ENCODE results near the gene MVB12B.

MVB12B gene

DNA sequence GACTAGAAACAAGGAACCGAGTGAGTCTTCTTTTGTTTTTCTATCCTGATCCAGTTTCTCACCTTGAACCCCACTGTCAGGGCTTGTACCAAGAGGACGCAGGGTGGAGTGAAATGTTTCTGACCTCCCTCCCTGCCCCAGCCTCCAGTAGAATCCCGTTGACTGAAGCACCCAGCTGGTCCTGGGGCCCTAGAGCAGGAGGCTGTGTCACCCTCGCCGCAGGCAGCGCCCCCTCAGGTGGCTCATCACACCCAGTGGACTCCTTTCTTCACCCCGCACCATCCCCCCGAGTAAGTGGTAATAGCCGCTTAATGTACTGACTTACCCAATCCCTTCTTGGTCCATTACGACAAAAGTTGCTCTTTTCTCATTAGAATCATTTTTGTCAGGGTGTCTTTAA is 53.8 kb downstream of the MVB12B start:
- FAIRE-seq = no peak

GRCh38 chr9:126381195-126381594 is 54.6 kb downstream of the MVB12B start:
- DNase-seq (ENCODE audit: insufficient read length, low spot score) = no peak

More for the DNA sequence above, 53.8 kb downstream of the MVB12B start:
- no peak for DNase-seq (ENCODE audit: insufficient read length, low spot score)

DNA sequence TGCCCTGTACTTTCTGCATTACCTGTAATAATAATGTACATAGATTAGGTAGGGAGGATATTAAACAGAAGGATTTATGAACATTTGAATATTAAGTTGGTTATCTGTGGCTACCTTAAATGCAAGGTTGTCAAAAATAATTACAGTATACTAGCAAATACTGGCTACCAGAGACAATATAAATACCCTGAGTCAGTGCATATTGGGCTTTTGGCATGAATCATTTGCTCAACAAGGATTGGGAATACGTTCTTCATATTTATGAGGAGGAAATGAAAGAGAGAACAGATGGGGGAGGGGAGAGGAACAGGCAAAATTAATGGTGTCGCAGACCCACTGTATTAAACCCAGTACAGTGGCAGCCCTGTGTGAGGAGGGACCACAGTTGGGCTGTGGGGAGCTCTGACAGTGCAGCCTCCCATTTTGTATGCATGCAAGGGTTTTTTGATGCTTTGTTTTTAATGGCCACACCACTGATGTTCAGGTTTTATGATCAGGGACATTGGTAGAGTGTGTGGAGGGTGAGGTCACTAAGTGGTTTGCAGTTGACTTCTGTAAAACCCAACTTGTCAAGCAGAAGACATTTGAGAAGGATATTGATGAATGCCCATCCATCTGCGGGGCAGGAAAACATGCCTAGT is 56.9 kb downstream of the MVB12B start:
- no peak for FAIRE-seq

More at GRCh38 chr9:126381195-126381594, 54.6 kb downstream of the MVB12B start:
- no peak for FAIRE-seq

DNA sequence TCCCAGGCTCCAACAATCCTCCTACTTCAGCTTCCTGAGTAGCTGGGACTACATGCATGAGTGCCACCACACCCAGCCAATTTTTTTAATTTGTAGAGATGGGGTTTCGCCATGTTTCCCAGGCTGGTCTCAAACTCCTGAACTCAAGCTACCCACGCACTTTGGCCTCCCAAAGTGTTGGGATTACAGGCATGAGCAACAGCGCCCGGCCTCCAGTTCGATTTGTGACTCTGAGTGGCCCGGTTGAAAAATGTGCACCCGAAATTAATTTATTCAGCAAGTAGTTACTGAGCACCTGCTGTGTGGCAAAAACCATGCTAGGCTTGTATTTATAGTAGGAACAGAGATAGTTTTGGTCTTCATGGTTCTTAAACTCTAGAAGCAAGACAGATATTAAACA is 58.3 kb downstream of the MVB12B start:
- DNase-seq (ENCODE audit: insufficient read length, low spot score) (no peak), FAIRE-seq (no peak)

More for the DNA sequence above, 56.9 kb downstream of the MVB12B start:
- no peak for DNase-seq (ENCODE audit: insufficient read length, low spot score)

GRCh38 chr9:126386088-126386487 is 59.5 kb downstream of the MVB12B start:
- DNase-seq (ENCODE audit: insufficient read length, low spot score) (no peak), FAIRE-seq (no peak)

- no peak for DNase-seq (ENCODE audit: insufficient read length, low spot score)
- no peak for FAIRE-seq
Measured at GRCh38 chr9:126386776-126387175, 60.1 kb downstream of the MVB12B start.

DNA sequence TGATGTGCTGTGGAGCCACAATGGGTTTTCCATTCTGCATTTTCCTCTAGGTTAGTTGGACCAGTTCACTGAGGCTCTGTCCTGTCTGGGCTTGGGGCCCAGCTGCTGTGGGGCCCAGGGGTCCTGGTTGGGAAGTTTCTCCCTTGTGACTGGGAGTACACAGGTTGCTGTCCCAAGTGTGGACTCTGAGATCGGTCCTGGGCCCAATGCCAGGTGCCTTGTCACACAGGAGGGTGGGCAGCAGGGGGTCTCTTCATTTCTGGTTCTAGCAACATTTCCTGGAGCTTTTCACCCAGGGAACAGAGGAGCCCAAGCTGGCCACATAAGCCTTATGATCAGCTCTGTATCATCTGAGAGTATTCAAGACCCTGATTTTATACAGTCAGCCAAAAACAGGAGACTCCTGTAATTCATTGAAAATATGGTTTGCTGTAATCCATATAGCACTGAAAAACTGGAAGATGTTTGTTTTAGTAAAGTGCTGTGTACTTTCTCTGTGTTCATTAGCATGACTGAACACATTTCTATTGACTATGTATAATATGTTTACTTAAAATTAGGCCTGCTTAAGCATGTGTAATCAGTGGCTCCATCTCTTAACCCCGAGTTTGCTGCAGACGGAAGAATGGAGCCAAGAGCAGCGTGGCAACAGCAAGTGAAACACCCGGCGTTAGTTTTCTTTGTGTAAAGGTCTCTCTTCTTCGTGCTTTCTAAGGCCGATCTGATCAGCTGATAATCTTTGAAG is 62.5 kb downstream of the MVB12B start:
- DNase-seq (ENCODE audit: insufficient read length, low spot score) (no peak), FAIRE-seq (no peak)

GRCh38 chr9:126389992-126390391 is 63.4 kb downstream of the MVB12B start:
- FAIRE-seq = no peak

GRCh38 chr9:126390923-126391322 is 64.3 kb downstream of the MVB12B start:
- no peak for FAIRE-seq
- no peak for DNase-seq (ENCODE audit: insufficient read length, low spot score)

More at GRCh38 chr9:126389992-126390391, 63.4 kb downstream of the MVB12B start:
- no peak for DNase-seq (ENCODE audit: insufficient read length, low spot score)

DNA sequence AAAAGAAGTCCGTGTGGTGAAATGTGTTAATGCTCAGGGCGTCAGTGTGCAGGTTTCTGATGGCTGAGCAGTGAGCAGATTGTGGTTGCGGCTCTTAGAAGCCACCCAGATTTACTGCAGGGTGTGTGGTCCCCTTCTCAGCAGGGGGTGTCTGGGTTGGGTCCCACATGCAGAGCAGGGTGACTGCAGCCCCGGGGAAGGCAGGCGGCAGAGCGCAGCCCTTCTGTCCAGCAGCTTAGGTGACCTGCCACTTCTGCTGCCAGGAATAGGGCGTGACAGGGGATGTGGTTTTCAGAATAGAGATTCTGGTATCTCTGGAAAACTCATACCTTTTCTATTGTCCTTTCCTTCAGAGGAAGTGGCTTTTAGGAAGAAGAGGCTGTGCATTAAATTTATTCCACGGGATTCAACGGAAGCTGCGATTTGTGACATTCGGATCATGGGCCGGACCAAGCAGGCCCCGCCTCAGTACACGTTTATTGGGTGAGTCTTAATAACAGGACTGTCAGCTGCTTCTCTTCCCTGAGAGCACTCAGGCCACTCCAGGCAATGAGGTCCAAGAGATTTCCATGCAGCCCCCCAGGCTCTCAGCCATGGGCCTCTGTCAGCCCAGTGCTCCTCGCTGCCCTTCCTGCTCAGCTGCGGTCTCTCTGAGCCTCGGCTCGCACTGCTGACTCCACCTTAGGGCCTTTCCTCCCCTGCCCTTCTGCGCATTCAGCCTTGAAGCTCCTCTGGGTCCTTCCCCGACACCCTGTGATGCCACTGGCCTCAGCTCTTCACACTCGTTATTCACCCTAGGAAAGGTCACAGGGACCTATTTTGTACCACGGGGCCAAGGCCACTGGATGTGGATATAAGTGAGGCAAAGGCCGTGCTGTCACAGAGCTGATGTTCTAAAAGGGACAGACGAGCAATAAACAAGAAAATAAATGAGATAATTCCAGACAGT is 65.4 kb downstream of the MVB12B start:
- DNase-seq (ENCODE audit: insufficient read length, low spot score) = no peak

GRCh38 chr9:126392662-126393371 is 66.2 kb downstream of the MVB12B start:
- DNase-seq (ENCODE audit: insufficient read length, low spot score) = no peak
- FAIRE-seq = no peak

More for the DNA sequence above, 65.4 kb downstream of the MVB12B start:
- FAIRE-seq = no peak

GRCh38 chr9:126393876-126394275 is 67.2 kb downstream of the MVB12B start:
- FAIRE-seq (no peak), DNase-seq (ENCODE audit: insufficient read length, low spot score) (no peak)

DNA sequence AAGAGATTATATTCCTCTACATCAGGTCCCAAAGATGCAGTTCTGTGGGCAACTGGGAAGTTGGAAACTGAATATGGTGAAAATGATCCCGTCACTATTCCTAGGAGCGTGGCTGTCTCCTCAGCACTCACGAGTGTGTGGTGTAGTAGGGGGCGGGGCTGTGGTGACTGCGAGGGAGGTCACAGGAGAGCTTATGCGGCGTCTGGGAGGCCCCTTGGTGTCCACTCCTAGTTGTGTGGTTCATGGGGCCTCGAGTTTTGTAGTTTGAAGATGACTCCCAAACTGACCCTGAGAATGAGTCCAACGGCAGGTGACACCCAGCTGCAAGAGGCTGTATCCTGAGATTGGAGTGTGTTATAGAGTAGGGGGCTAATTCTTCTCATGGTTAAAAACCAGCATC is 68.2 kb downstream of the MVB12B start:
- DNase-seq (ENCODE audit: insufficient read length, low spot score) = no peak
- FAIRE-seq = no peak

DNA sequence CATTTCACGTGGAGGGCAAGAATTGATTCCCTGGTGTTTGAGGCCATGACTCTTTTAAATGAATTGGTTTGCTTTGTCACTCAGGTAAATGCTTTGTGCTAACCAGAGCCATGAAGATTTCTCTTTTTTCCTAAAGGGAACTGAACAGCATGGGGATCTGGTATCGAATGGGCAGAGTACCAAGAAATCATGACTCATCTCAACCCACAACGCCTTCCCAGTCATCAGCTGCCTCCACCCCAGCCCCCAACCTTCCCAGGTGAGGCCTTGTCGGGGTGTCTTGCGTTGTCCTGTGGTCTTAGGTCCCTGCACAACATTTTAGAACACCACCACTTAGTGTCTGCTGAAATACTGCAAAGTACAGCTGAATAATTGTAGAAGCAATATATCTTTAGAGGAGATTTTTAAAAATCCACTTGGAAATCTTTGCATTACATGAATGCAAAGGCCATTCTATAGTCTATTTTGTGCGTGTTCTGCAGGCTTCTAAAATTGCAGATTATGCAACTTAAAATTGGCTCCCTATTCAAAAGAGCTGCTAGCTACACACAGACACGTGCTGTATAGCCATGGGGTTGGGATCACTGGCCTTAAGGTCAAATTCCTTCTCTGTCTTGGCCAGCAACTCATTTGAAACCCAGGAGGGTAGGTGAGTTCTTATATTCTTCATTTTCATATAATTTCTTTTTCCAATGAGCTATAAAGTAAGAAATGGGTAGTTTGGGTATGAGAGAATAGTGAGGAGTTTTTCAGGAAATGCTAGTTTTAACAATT is 69.0 kb downstream of the MVB12B start:
- DNase-seq (ENCODE audit: insufficient read length, low spot score) = no peak
- FAIRE-seq = no peak

- peak; percentile 86 for FAIRE-seq
Measured at GRCh38 chr9:126397056-126397455, 70.4 kb downstream of the MVB12B start.

DNA sequence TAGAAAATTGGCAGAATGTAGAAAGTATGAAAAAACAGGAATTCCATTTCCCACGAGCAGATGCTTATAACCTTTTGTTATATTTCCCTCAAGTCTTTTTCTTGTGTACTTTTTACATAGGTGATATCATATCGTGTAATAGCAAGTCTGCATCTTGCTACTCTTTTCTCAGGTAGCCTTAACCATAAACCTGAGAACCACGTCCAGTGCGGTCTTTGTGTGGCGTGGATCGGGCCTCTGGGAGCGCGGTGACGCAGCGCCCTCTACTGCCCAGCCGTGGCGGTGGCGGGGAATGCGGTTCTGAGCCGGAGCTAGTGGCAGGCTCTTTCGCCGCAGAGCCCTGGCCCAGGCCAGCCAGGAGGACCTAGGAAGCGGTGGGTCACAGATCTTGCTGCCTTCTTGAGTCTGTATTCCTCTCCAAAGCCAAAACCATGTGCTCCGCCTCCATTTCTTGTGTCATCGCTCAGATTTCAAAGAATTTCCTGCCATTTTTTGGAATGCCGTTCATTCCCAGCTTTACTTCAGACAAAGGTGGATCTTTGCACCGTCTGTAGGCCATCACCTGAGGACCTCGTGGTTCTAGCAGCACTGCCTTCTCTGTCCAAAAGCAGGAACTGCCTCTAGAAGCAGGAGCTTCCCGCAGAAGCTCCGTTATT is 71.9 kb downstream of the MVB12B start:
- peak; percentile 52 for DNase-seq (ENCODE audit: insufficient read length, low spot score)
- peak; percentile 75 for FAIRE-seq

More at GRCh38 chr9:126397056-126397455, 70.4 kb downstream of the MVB12B start:
- peak; percentile 44 for DNase-seq (ENCODE audit: insufficient read length, low spot score)

- FAIRE-seq (no peak), DNase-seq (ENCODE audit: insufficient read length, low spot score) (no peak)
Measured at GRCh38 chr9:126399251-126399650, 72.6 kb downstream of the MVB12B start.

DNA sequence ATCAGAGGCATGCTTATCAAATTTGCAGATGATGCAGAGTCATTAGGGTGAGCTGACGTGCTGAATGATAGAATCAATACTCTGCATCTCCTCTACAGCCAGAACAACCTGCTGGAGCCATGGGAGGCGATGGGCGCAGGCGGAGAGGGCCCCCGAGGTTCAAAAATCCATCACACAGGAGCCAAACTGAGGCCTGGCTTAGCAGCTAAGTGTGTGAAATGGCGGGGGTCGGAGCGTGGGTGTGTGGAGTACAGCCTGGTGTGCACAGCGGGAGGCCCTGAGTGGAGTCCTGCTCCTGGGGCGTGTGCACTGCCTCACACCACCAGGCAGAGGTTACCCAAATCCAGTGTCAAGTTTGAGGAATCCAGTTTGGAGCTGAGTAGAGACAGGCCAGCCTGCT is 73.2 kb downstream of the MVB12B start:
- FAIRE-seq = no peak
- no peak for DNase-seq (ENCODE audit: insufficient read length, low spot score)

DNA sequence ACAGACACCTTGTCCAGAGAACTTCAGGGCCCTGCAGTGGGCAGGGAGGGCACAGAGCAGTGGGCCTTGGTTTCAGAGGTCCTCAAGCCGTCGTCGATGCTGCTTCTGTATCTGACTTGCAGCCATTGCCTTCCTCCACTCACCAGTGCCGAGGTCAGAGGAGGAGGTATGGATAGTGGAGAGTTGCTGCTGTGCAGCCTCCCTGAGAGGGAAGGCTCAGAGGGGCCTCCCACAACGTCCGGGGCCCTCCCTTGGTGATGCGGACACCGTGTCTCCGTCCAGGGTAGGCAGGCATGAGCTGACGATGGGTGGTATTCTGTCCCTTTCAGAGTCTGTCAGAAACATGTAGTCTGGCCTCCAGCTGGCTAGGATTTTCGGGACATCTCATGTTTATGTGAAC is 73.9 kb downstream of the MVB12B start:
- FAIRE-seq (no peak), DNase-seq (ENCODE audit: insufficient read length, low spot score) (no peak)
